GM10266 (cell line): ENCODE measurements around the gene EFCAB6.

Experiments used
- DNase-seq: peaks from one replicate; pipeline ENCODE4 v3.0.0; 2012; ENCODE audit errors: extremely low spot score
- CTCF ChIP-seq: IDR thresholded peaks from 2 replicates; pipeline ENCODE4 v1.5.1; 2012; ENCODE audit warnings: mild to moderate bottlenecking, low read depth; ENCODE audit not compliant: control insufficient read depth, insufficient read depth; ENCODE audit errors: missing control alignments

Gene EFCAB6

DNA sequence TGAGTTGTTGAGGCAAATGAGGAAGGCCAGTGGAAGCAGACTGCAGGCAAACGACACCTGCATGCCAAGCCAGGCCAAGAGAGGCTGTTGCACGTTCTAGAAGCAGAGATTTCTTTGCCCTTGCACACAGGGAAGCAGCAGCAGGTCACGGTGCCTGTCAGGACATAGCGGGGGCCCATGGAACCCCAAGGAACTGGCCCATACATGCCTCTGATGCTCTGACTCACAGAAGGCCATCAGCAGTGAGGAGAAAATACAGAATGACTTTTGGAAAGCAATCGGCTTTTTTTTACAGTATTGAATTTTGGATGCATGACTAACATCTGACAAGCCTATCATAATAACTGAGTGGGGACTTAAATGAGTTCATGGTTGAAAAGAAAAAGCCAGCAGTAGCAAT is 276.4 kb downstream of the EFCAB6 start:
- TF ChIP-seq CTCF: no peak
- DNase-seq: no peak

- TF ChIP-seq CTCF: no peak
- DNase-seq: no peak
These were observed 276.8 kb downstream of the EFCAB6 start for GRCh38 chr22:43535336-43535735.

DNA sequence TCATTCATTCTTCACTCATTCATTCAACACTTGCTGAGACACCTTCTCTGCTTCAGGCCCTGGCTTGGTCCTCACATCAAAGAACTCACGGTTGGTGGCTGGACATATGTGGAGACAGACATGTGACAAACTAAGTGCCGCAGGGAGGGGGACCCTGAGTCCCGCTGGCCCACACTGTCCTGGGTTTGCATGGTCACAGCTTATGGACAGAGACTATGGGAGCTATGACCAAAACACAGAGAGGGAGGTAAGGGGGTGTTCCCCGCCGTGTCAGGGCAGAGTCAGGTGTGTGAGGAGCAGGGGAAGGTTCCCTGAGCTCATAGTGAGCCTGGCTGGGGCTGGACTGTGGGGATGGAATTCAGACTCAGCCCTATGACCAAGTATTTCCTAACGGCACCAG is 277.2 kb downstream of the EFCAB6 start:
- DNase-seq: no peak
- no peak for TF ChIP-seq CTCF

DNA sequence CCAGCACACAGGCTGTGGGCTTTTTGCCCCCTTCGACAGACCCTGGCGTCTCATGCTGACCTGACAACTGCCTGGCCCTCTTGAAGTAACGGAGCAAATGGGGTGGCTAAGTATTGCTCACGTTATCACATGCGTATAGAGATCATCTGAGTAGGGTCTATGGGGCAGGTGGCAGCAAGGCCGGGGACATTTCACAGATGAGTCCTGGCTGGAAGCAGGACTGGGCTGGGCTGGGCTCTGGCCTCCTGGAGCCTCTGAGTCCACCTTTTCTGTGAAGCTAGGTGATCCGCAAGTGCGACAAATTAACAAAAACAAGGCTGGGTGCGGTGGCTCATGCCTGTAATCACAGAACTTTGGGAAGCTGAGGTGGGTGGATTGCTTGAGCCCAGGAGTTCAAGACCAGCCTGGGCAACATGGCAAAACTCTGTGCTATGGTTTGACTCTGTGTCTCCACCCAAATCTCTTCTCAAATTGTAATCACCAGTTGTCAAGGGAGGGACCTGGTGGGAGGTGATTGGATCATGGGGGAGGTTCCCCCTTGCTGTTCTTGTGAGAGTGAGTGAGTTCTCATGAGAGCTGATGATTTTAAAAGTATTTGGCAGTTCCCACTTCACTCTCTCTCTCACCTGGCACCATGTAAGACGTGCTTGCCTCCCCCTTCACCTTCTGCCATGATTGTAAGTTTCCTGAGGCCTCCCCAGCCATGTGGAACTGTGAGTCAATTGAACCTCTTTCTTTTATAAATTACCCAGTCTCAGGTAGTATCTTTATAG is 278.3 kb downstream of the EFCAB6 start:
- TF ChIP-seq CTCF: no peak
- DNase-seq: no peak

GRCh38 chr22:43533156-43533530 is 279.0 kb downstream of the EFCAB6 start:
- no peak for DNase-seq
- no peak for TF ChIP-seq CTCF

DNA sequence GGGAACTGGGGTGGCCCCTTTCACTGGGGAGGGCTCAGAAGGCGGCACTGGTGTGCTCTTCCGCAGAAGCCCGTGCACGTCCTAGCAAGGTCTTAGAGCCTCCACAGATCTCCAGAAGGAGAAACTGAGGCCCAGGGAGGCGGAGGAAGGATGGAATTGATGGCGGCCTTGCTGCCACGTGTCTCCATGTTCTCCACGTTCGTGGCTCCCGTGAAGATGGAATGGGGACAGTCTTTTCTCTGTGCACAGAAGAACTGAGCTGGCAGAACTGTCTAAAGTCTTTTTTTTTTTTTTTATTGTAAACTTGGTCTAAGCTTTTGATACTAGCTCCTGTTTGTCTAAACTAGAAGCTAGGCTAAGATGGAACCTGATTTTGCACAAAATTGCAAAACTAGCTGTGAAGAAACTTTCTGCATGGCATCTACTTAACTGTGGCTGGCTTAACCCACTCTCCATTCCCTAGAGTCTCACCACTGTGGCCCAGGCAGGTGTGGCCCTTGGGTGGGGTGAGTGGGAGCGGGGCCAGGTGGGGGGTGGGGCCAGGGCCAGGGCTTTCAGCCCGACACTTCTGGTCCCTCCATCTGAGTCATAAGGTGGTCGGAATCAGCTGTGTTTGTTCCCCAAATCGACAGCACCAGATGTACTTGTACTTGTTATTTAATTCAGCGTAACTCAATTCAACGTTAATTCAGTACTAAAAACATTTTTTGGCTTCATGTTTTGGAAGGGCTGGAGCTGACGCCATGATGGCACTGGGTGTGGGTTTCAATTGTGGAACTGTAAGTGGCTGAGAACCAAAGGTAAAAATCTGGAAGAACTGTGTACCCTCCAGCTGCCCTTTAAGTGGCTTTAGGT is 279.6 kb downstream of the EFCAB6 start:
- TF ChIP-seq CTCF: no peak
- no peak for DNase-seq

DNA sequence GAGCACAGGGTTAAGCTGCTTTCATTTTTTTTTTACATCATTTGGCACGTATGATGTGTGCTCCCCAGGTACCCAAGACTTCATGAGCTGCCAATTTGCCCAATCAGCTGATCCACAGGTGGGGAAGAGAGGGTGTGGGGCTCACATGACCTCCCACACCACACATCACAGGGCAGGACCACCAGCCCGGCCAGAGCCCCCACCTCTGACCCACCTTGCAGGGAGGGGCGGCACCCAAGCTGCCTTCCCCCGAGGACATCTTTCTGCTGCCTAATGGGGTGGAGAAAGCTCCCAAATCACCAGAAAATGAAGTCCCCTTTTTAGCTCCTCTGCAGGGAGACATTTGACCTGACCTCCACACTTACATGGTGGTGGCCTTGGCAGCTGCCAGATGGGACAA is 280.5 kb downstream of the EFCAB6 start:
- no peak for DNase-seq
- no peak for TF ChIP-seq CTCF
